ENCODE data around the gene FRAS1. TPM values are rescaled to one million over a fixed set of nuclear protein-coding genes. Genes with fewer than 3 reads are reported as not detected.

Gene FRAS1
- total RNA-seq, 1 experiment from 2014 or later = 82.0 TPM

GRCh38 chr4:78320349-78320935 is 263.3 kb downstream of the FRAS1 start (continued):
- TF ChIP-seq CBFB (CRISPR knock-in tag; IDR thresholded peaks at IDR 0.05; ENCODE audit: low read depth) (no peak), FOXP1 (CRISPR knock-in tag; IDR thresholded peaks at IDR 0.05; ENCODE audit: borderline replicate concordance) (no peak), CDX4 (CRISPR knock-in tag; IDR thresholded peaks at IDR 0.05; ENCODE audit: borderline replicate concordance) (no peak), CREM (CRISPR knock-in tag; IDR thresholded peaks at IDR 0.05) (no peak), NR2C2 (CRISPR knock-in tag; IDR thresholded peaks at IDR 0.05) (no peak), HMGA2 (CRISPR knock-in tag; IDR thresholded peaks at IDR 0.05) (no peak), SMAD3 (CRISPR knock-in tag; IDR thresholded peaks at IDR 0.05; ENCODE audit: borderline replicate concordance) (no peak)

- Mint-ChIP-seq H3K27ac (no peak overlapping the region), H3K9me3 (no peaks in the 10 kb centered on the region), H3K27me3 (ENCODE audit: low read depth) (no peaks in the 10 kb centered on the region), H3K4me1 (peaks cover 41% of the 10 kb centered on the region), H3K36me3 (peaks cover 27% of the 10 kb centered on the region), H3K4me3 (no peak overlapping the region)
- ATAC-seq (no peak), DNase-seq (ENCODE audit: low spot score) (no peak)
- no peak for TF ChIP-seq ZNF263 (CRISPR knock-in tag; IDR thresholded peaks at IDR 0.05; ENCODE audit: low read depth)
- no peak for TF ChIP-seq CBFB (CRISPR knock-in tag; IDR thresholded peaks at IDR 0.05; ENCODE audit: low read depth)
- no peak for TF ChIP-seq E2F4 (CRISPR knock-in tag; IDR thresholded peaks at IDR 0.05; ENCODE audit: borderline replicate concordance, low read depth)
- TF ChIP-seq KAT7 (CRISPR knock-in tag; IDR thresholded peaks at IDR 0.05; ENCODE audit: borderline replicate concordance) = no peak
- no peak for TF ChIP-seq ZBTB43 (CRISPR knock-in tag; IDR thresholded peaks at IDR 0.05)
- TF ChIP-seq ETV6 (CRISPR knock-in tag; IDR thresholded peaks at IDR 0.05) = no peak
- no peak for TF ChIP-seq SMAD4 (CRISPR knock-in tag; IDR thresholded peaks at IDR 0.05)
- TF ChIP-seq E2F5 (CRISPR knock-in tag; IDR thresholded peaks at IDR 0.05) = no peak
- TF ChIP-seq AR (CRISPR knock-in tag; IDR thresholded peaks at IDR 0.05) = no peak
- no peak for TF ChIP-seq USF2 (CRISPR knock-in tag; IDR thresholded peaks at IDR 0.05)
- no peak for TF ChIP-seq JAZF1 (CRISPR knock-in tag; IDR thresholded peaks at IDR 0.05)
- TF ChIP-seq GRHL2 (CRISPR knock-in tag; IDR thresholded peaks at IDR 0.05; ENCODE audit: insufficient replicate concordance, severe bottlenecking) = no peak
- no peak for TF ChIP-seq ZBTB21 (CRISPR knock-in tag; IDR thresholded peaks at IDR 0.05; ENCODE audit: borderline replicate concordance)
- CTCF ChIA-PET = interaction anchor here (1.2 to 1.5 kb wide), 2 partner anchors 15 kb away, joined by 3 to 6 read pairs; no protein-coding TSS in a partner anchor
- POLR2A ChIA-PET = no interaction called here
Observed at GRCh38 chr4:78322032-78322431, 264.9 kb downstream of the FRAS1 start.

Data from WTC11 (cell line).